ENCODE data around the gene SALL1.

DNA sequence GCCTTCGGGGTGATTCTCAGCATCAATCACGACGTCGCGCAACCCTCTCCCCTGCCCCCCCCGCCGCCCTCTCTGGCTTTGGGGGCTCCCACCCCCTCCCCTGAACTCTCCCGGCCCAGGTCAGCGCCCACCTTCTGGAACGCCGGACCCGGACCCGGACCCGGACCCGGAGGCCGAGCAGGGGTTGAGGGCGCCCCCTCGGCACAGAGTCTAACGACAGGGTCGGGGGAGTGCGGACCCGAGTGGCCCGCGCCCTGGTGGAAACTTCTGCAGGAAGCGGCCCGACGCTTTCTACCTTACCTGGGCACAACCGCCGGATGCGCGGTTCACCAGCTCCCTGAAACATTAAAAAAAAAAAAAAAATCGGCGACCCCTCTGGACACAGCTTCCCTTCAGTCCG lies 16.2 kb downstream of the SALL1 start:
- TF ChIP-seq NR2F6 (IDR thresholded peaks at IDR 0.05) = no peak
- no peak for TF ChIP-seq NR2F6 (CRISPR knock-in tag; IDR thresholded peaks at IDR 0.05)
- no peak for TF ChIP-seq FOXK2 (IDR thresholded peaks at IDR 0.05)
- no peak for TF ChIP-seq EED (CRISPR knock-in tag; IDR thresholded peaks at IDR 0.05)
- no peak for TF ChIP-seq EP300 (IDR thresholded peaks at IDR 0.05; ENCODE audit: low read depth in 2 of 2, low read length in 2 of 2)
- TF ChIP-seq EP300 (CRISPR knock-in tag; IDR thresholded peaks at IDR 0.05; ENCODE audit: borderline replicate concordance) = no peak
- no peak for TF ChIP-seq ATF1 (CRISPR knock-in tag; IDR thresholded peaks at IDR 0.05)
- no peak for TF ChIP-seq STAG1 (CRISPR knock-in tag; IDR thresholded peaks at IDR 0.05)
- no peak for TF ChIP-seq SP4 (CRISPR knock-in tag; IDR thresholded peaks at IDR 0.05)

Data from HepG2 (cell line).